Lower leg skin (tissue), 4 donors: ENCODE data around the gene MAP3K13. TPM values are rescaled to one million over a fixed set of nuclear protein-coding genes. Genes with fewer than 3 reads are reported as not detected.
A peak's percentile ranks its signal among the peaks of the same experiment; 100 is the strongest.
"Not testable (repeated sequence)": the region's sequence is repeated elsewhere in the genome, so short reads cannot be mapped to it uniquely, and the experiment has no call there.

Source experiments
- DNase-seq, 2 donors: peaks; one replicate each; pipeline ENCODE4 v3.0.0-alpha.2; 2019; ENCODE audit warnings: low spot score in 2 of 2
- H3K4me3 ChIP-seq: fragments of 200-600 bp; sonication (generic); 2 replicates; pipeline ENCODE4 v1.5.1; 2017; ENCODE audit warnings: mild to moderate bottlenecking, low read depth; ENCODE audit not compliant: poor library complexity, severe bottlenecking
- POLR2A ChIP-seq, 2 donors: fragments of 450-650 bp; IDR thresholded peaks; one replicate each; pipeline ENCODE4 v1.6.1; 2016 to 2017; ENCODE audit warnings: antibody characterized with exemption in 2 of 2, mild to moderate bottlenecking in 1 of 2, moderate library complexity in 1 of 2
- WGBS, 2 donors: methylation state at CpG; one replicate each; pipeline ENCODE4 v1.1.5; 2018; 5-methylcytosine and 5-hydroxymethylcytosine counted together
- intact Hi-C: fragments of 100-400 bp; cut with DNase I; formaldehyde crosslinking; loops from one replicate; pipeline ENCODE4 v1.15.0; 2023; ENCODE audit warnings: low total_unique reads
- total RNA-seq, 4 donors: library from RNA; depleted of rRNA; stranded (reverse); fragments of >200 nt; gene quantifications; one replicate each; pipeline ENCODE4 v1.1.0, GENCODE V29; 2016
- TF ChIP-seq, protein P1 (sequence below), 3 donors: fragments of 450-650 bp; IDR thresholded peaks; one replicate each; pipeline ENCODE4 v1.5.1; 2016; ENCODE audit warnings: antibody characterized with exemption in 3 of 3, mild to moderate bottlenecking in 3 of 3, moderate library complexity in 2 of 3

The MAP3K13 gene
- total RNA-seq, 4 donors from 2014 or later = 14.3 to 19.2 (median 17.1) TPM

DNA sequence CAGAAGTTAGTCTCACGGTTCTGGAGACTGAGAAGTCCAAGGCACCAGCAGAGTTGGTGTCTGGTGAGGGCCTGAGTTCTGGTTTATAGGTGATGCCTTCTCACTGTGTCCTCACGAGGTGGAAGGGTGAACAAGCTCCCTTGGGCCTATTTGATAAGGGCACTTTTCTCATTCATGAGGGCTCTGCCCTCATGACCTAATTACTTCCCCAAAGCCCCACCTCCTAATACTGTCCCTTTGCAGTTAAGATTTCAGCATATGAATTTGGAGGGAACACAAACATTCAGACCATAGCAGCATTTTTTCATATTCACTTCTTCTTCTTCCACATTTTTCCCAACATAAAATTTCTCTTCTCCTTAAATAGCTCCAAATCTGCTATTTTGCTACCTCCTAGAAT is 94.4 kb downstream of the MAP3K13 start:
- no peak overlapping the region for H3K4me3 ChIP-seq
- intact Hi-C loops = no loop called here
- TF ChIP-seq, protein P1, sequence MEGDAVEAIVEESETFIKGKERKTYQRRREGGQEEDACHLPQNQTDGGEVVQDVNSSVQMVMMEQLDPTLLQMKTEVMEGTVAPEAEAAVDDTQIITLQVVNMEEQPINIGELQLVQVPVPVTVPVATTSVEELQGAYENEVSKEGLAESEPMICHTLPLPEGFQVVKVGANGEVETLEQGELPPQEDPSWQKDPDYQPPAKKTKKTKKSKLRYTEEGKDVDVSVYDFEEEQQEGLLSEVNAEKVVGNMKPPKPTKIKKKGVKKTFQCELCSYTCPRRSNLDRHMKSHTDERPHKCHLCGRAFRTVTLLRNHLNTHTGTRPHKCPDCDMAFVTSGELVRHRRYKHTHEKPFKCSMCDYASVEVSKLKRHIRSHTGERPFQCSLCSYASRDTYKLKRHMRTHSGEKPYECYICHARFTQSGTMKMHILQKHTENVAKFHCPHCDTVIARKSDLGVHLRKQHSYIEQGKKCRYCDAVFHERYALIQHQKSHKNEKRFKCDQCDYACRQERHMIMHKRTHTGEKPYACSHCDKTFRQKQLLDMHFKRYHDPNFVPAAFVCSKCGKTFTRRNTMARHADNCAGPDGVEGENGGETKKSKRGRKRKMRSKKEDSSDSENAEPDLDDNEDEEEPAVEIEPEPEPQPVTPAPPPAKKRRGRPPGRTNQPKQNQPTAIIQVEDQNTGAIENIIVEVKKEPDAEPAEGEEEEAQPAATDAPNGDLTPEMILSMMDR (IDR thresholded peaks at IDR 0.05) = no peak
- no peak for TF ChIP-seq POLR2A (IDR thresholded peaks at IDR 0.05)
- DNase-seq = no peak
- 81 to 92% methylated on average over 2 of the region's 2 CpGs for WGBS, 2 donors

DNA sequence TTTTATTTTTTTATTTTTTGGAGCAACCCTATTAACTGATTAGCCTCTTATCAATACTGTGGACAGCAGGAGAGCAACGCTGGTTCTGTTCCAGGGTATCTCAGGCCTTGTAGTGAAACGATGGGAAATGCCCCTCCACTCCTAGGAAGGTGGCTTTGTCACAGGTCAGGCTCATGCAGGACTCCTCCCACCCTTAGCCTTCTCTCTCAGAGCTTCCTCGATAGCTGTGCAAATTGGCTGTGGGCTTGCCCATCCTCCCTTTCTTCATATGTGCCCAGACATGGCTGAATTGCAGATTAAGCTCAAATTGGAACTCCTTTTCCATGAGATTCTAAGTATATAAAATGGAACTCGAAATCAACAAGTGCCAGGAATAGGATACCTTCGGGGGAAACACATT is 97.4 kb downstream of the MAP3K13 start:
- TF ChIP-seq POLR2A (IDR thresholded peaks at IDR 0.05) = no peak
- TF ChIP-seq, protein P1 (IDR thresholded peaks at IDR 0.05) = no peak
- no peak overlapping the region for H3K4me3 ChIP-seq
- intact Hi-C loops = no loop called here
- 56 to 66% methylated on average over 5 of the region's 5 CpGs for WGBS, 2 donors
- no peak for DNase-seq

DNA sequence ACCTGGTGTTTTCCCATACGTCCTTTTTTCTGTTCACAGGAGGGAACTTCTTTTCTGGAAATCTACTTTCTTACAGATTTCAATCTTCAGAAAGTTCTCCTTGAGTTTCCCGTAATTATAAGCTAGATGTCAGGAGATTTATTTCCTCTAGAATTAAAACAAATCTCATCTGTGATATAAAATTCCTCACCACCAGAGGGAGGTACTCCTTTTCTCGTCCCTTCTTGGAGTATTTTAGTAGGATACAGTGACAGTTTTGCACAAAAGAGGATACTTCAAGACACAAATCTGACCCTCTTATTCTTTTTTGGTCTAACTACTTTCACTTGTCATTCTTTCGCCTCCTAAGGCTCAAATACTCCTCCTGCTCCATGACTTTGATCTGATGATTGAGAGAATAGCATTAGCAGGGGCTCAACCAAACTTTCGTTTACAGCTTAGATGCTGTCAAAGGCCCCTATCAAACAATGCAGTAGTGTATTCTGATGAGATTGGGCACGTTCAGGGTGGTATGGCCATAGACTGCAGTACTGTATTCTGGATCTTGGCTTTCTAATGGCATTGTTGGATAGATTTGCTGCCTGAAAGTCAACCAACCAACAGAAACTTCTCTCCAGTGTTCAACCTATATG is 97.9 kb downstream of the MAP3K13 start:
- DNase-seq = no peak
- WGBS, 2 donors = 61 to 63% methylated on average over 6 of the region's 6 CpGs
- no peak for TF ChIP-seq POLR2A (IDR thresholded peaks at IDR 0.05)
- TF ChIP-seq, protein P1 (IDR thresholded peaks at IDR 0.05) = no peak
- H3K4me3 ChIP-seq = no peak overlapping the region
- intact Hi-C loops = no loop called here

DNA sequence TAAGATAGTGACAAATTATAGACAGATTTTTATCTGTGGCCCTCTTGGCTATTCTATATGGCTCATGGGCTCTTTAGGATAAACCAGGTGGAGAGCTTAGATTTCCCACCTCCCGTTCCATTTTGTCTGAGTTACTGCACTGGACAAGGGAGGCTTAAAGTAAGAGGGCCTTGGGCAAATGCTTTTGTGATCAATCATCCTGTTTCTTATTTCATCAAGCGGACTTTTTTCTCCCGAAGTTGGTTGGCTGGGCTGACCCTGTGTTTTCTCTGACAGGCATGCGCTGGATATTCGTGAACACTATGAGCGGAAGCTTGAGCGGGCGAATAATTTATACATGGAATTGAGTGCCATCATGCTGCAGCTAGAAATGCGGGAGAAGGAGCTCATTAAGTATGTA is 102.5 kb downstream of the MAP3K13 start:
- 93 to 97% methylated on average over 9 of the region's 9 CpGs for WGBS, 2 donors
- TF ChIP-seq, protein P1 (IDR thresholded peaks at IDR 0.05) = no peak
- no peak for TF ChIP-seq POLR2A (IDR thresholded peaks at IDR 0.05)
- DNase-seq = no peak
- H3K4me3 ChIP-seq = no peak overlapping the region
- intact Hi-C loops = no loop called here

DNA sequence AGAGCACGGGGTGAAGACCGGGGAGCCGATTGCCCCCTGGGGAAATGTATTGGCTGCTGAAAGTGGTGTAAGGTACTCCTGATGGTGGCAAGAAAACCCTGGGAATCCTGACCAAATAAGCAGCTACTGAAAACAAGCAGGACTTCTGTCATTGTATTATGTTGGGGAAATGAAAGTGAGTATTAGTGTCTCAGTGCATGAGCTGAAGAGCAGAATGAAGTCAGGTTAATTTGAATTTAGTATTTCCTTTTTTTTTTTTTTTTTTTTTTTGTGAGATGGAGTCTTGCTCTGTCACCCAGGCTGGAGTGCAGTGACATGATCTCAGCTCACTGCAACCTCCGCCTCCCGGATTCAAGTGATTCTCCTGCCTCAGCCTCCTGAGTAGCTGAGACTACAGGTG is 103.2 kb downstream of the MAP3K13 start:
- WGBS, 2 donors = 91 to 95% methylated on average over 5 of the region's 5 CpGs
- intact Hi-C loops, DNase-seq: not testable (repeated sequence)

DNA sequence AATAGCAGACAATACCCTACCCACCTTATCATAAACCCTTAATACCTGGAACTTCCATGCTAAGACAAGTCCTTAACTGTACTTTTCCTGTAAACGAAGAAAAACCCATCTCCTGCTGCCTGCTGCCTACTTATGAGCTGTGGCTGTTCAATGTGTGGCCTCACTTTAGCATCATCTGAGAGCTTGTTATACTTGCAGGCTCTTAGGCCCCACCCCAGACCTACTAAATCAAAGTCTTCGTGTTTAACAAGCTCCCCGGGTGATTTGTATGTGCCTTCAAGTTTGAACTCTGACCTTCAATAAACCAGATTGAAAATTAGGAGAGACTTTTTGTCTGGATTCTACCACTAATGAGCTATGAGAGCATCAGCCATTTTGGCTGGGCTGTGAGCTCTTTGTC is 106.6 kb downstream of the MAP3K13 start:
- 59 to 68% methylated on average over 3 of the region's 3 CpGs for WGBS, 2 donors
- TF ChIP-seq POLR2A (IDR thresholded peaks at IDR 0.05) = no peak
- TF ChIP-seq, protein P1 (IDR thresholded peaks at IDR 0.05) = no peak
- H3K4me3 ChIP-seq = no peak overlapping the region
- intact Hi-C loops = no loop called here
- DNase-seq = peak in 1 of 2 donors; percentile 5

More for the DNA sequence above, 103.2 kb downstream of the MAP3K13 start:
- not testable (repeated sequence) for H3K4me3 ChIP-seq
